ENCODE results near the gene SERTAD4.
A peak's percentile ranks its signal among the peaks of the same experiment; 100 is the strongest.

SERTAD4 gene

GRCh38 chr1:210280221-210280620 is 47.6 kb downstream of the SERTAD4 start:
- no peak overlapping the region for H3K27ac Mint-ChIP-seq
- peaks cover 38% of the 10 kb centered on the region for H3K9me3 Mint-ChIP-seq
- peaks cover 32% of the 10 kb centered on the region for H3K27me3 Mint-ChIP-seq (ENCODE audit: low read depth)
- no peak overlapping the region for H3K4me3 Mint-ChIP-seq
- TF ChIP-seq, protein P1, sequence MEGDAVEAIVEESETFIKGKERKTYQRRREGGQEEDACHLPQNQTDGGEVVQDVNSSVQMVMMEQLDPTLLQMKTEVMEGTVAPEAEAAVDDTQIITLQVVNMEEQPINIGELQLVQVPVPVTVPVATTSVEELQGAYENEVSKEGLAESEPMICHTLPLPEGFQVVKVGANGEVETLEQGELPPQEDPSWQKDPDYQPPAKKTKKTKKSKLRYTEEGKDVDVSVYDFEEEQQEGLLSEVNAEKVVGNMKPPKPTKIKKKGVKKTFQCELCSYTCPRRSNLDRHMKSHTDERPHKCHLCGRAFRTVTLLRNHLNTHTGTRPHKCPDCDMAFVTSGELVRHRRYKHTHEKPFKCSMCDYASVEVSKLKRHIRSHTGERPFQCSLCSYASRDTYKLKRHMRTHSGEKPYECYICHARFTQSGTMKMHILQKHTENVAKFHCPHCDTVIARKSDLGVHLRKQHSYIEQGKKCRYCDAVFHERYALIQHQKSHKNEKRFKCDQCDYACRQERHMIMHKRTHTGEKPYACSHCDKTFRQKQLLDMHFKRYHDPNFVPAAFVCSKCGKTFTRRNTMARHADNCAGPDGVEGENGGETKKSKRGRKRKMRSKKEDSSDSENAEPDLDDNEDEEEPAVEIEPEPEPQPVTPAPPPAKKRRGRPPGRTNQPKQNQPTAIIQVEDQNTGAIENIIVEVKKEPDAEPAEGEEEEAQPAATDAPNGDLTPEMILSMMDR (IDR thresholded peaks at IDR 0.05; ENCODE audit: unreplicated experiment in 3 of 3): no peak
- H3K36me3 Mint-ChIP-seq (ENCODE audit: low read depth): no peaks in the 10 kb centered on the region
- H3K4me1 Mint-ChIP-seq: no peaks in the 10 kb centered on the region

DNA sequence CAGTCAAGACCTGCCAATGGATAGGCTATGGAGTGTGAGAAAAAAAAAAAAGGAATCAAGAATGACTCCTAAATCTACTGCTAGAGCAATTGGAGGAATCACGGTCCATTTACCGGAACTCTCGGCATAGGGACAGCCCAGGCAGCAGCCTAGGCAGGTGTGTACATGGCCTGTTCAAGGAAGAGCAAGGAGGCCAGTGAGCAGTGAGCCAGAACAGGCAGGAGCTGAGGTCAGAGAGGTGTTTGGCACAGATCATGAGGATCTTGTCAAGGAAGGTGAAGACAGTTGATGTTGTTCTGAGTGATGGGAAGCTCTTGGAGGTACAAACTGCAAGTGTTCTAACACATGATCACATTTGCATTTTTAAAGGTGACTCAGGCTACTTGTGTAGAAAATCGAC is 55.5 kb downstream of the SERTAD4 start:
- Mint-ChIP-seq H3K4me1 (peaks cover 31% of the 10 kb centered on the region), H3K9me3 (peaks cover 4% of the 10 kb centered on the region), H3K36me3 (ENCODE audit: low read depth) (no peaks in the 10 kb centered on the region), H3K27me3 (ENCODE audit: low read depth) (peaks cover 40% of the 10 kb centered on the region), H3K4me3 (no peak overlapping the region), H3K27ac (peak overlapping the region in 1 of 3 experiments; percentile 17)
- TF ChIP-seq, protein P1 (IDR thresholded peaks at IDR 0.05; ENCODE audit: unreplicated experiment in 3 of 3): no peak

GRCh38 chr1:210289248-210289647 is 56.7 kb downstream of the SERTAD4 start:
- peaks cover 38% of the 10 kb centered on the region for H3K4me1 Mint-ChIP-seq

DNA sequence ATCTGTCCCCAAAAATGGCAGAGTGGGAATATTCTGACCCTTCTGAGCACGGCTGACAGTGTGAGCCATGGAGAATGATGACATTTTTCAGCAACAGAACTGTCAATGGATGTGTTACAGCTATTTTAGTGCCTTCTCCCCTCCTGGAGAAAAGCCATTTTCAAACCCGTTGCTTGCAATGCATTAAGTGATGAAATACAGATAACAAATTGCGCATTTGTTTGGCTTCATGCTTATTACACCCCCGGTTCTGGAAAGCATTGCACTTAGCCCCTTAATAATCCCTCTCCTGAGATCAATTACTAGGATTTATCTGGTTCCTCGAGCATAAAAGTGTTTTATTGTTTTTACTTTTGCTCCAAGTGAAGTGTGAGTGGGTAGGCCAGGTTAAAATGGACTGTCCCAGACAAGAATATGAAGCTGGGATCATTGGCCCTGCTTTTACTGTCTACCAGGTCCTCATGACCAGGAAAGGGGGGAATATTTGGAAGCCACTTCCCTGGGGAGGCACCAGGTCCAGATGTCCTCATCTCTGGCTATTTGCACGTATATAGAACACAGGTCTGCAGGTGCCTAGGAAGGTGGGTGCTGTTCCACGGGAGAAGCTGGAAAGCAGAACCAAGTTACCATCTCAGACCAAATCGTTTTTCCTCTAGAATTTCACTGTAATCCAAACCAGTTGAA is 58.6 kb downstream of the SERTAD4 start:
- TF ChIP-seq, protein P1 (IDR thresholded peaks at IDR 0.05; ENCODE audit: unreplicated experiment in 3 of 3): no peak
- no peaks in the 10 kb centered on the region for H3K9me3 Mint-ChIP-seq
- H3K36me3 Mint-ChIP-seq (ENCODE audit: low read depth): no peaks in the 10 kb centered on the region
- peak overlapping the region; percentile 66 to 79 (median 76) for H3K4me3 Mint-ChIP-seq
- H3K27ac Mint-ChIP-seq: peak overlapping the region; percentile 97 to 98 (median 98)
- peaks cover 56% of the 10 kb centered on the region for H3K4me1 Mint-ChIP-seq
- H3K27me3 Mint-ChIP-seq (ENCODE audit: low read depth): peaks cover 40% of the 10 kb centered on the region

More at GRCh38 chr1:210289248-210289647, 56.7 kb downstream of the SERTAD4 start:
- H3K27ac Mint-ChIP-seq: peak overlapping the region in 1 of 3 experiments; percentile 97
- TF ChIP-seq, protein P1 (IDR thresholded peaks at IDR 0.05; ENCODE audit: unreplicated experiment in 3 of 3): no peak
- H3K36me3 Mint-ChIP-seq (ENCODE audit: low read depth): no peaks in the 10 kb centered on the region
- H3K27me3 Mint-ChIP-seq (ENCODE audit: low read depth): peaks cover 33% of the 10 kb centered on the region
- H3K4me3 Mint-ChIP-seq: no peak overlapping the region
- no peaks in the 10 kb centered on the region for H3K9me3 Mint-ChIP-seq

DNA sequence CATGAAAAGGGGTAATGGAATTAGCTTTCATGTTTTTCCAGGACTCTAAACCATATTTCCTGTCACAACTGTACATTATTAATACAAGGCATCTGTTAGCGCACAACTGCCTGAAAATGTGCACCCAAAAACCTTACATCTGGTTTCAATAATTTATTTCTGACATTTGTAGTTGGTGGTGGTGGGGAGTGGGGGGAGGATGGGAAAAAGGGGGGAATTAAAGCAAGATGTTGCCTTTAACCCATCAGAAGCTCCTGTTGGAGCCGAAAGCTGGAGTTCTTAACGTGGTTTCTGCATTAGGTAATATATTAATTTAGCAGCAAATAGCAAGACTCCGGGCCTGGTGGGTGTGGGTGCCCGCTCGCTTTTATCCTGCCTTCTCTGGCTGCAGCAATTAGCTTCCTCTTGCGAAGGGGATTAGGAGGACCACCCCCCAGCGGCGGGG is 59.2 kb downstream of the SERTAD4 start:
- H3K27ac Mint-ChIP-seq: peak overlapping the region; percentile 97 to 98 (median 98)
- peak overlapping the region; percentile 66 to 79 (median 76) for H3K4me3 Mint-ChIP-seq
- TF ChIP-seq, protein P1 (IDR thresholded peaks at IDR 0.05; ENCODE audit: unreplicated experiment in 3 of 3): no peak
- peaks cover 56% of the 10 kb centered on the region for H3K4me1 Mint-ChIP-seq
- H3K27me3 Mint-ChIP-seq (ENCODE audit: low read depth): peaks cover 41% of the 10 kb centered on the region
- no peaks in the 10 kb centered on the region for H3K9me3 Mint-ChIP-seq
- no peaks in the 10 kb centered on the region for H3K36me3 Mint-ChIP-seq (ENCODE audit: low read depth)

All from nephron (organoid).